Measurements from ENCODE around the gene MT1G.
"Not testable (repeated sequence)": the region's sequence is repeated elsewhere in the genome, so short reads cannot be mapped to it uniquely, and the experiment has no call there.

MT1G gene

DNA sequence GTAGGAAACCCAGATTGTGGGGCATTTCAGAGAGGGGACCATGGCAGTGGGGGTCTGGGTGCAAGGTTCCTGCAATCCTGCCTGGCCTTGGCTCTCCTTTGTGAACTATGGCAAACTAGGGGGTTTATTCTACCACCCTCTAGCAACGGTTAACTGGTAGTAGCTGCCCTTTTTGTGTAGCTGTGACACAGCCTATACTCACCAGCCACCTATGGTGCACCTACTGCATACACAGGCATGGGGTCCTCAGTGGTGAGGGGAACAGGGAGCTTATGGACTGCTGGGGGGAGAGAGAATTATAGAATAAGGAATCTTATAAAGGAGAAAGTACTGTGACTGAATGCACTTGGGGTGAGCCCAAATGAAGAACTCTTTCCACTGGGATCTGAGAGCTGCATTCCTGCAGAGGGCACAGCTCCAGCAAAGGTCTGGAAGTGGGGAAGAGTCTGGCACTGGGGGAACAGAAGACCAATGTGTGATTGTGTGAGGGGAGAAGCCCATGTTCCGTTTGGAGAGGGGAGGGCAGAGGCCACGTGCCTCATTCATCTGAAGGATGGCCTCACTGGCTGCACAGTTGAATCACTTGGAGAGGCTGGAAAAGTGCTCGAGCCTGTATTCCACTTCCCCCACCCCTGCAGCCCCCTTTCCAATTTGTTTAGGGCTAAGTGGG, 16.5 kb upstream of the MT1G start:
- no peaks in the 10 kb centered on the region for H3K9me3 ChIP-seq (ENCODE audit: control insufficient read depth, insufficient read depth, low read length)
- no peak overlapping the region for H3K4me3 ChIP-seq (ENCODE audit: low read depth, low read length)
- peaks cover 45% of the 10 kb centered on the region for H3K27me3 ChIP-seq (ENCODE audit: control insufficient read depth, insufficient read depth, low read length)
- no peak overlapping the region for H3K27ac ChIP-seq (ENCODE audit: low read depth, low read length)
- H3K4me1 ChIP-seq (ENCODE audit: control insufficient read depth, insufficient read depth, low read length) = peaks cover 15% of the 10 kb centered on the region
- no peak overlapping the region for H3K9ac ChIP-seq (ENCODE audit: low read depth, low read length)
- H3K36me3 ChIP-seq (ENCODE audit: control insufficient read depth, insufficient read depth, low read length) = no peaks in the 10 kb centered on the region

DNA sequence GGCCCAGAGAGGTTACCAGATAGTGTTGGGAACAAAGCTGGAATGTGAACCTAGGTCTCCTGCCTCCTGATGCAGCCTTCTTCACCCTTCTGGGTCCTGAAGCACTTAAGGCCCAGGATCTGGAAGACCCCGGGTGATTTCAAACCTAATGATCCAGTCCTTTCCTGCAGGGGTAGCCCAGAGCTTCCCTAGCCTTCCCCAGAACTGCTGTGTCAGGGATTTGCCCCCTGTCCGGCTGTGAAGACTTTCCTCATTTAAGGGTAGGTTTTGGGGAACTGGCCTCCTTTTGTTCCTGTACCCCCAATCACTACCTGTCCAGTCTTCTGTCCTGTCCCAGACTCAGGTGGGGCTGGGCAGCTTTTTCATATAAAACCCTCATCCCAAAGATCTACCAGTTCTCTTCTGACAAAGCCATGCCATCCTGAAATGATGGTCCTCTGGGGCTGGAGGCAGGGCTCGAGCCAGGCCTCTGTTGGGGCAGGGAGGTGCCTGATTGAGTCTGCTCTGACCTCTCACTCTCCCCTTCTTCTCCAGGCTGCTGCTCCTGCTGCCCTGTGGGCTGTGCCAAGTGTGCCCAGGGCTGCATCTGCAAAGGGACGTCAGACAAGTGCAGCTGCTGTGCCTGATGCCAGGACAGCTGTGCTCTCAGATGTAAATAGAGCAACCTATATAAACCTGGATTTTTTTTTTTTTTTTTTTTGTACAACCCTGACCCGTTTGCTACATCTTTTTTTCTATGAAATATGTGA, 15.7 kb upstream of the MT1G start:
- Histone ChIP-seq H3K27me3 (ENCODE audit: control insufficient read depth, insufficient read depth, low read length) (peaks cover 52% of the 10 kb centered on the region), H3K4me3 (ENCODE audit: low read depth, low read length) (peak overlapping the region; percentile 81), H3K4me1 (ENCODE audit: control insufficient read depth, insufficient read depth, low read length) (peaks cover 15% of the 10 kb centered on the region), H3K36me3 (ENCODE audit: control insufficient read depth, insufficient read depth, low read length) (no peaks in the 10 kb centered on the region), H3K27ac (ENCODE audit: low read depth, low read length) (no peak overlapping the region), H3K9me3 (ENCODE audit: control insufficient read depth, insufficient read depth, low read length) (no peaks in the 10 kb centered on the region), H3K9ac (ENCODE audit: low read depth, low read length) (no peak overlapping the region)

DNA sequence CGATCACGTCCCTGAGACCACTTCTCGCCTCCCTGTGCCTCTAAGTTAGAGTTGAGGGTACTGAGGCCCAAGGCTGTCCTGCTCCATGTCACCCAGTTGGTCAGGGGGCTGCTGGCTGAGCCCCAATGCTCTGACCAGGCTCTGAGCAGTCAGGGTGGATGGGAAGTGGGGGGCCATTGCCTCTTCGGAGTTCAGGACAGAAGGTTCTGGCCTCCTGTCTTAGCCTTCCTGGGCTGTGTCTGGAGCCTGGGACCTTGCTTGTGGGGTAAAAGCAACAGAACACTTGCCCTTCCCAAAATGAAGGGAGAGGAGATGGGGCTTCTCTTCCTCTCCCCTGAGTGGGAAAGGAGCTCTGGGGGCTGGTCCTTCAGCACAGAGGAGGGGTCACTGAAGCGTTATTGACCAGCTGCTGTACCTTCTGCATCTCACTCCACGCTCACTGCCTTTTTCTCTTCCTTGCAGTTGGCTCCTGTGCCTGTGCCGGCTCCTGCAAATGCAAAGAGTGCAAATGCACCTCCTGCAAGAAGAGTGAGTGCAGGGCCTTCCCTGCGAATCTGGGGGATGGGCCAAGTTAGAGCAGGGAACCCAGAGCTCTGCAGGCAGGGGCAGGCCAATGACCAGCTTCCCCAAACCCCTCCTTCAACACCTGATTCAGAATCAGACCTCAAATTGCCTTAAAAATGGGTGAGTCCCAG, 15.0 kb upstream of the MT1G start:
- H3K36me3 ChIP-seq (ENCODE audit: control insufficient read depth, insufficient read depth, low read length) = no peaks in the 10 kb centered on the region
- peaks cover 55% of the 10 kb centered on the region for H3K27me3 ChIP-seq (ENCODE audit: control insufficient read depth, insufficient read depth, low read length)
- H3K4me1 ChIP-seq (ENCODE audit: control insufficient read depth, insufficient read depth, low read length) = peaks cover 15% of the 10 kb centered on the region
- no peaks in the 10 kb centered on the region for H3K9me3 ChIP-seq (ENCODE audit: control insufficient read depth, insufficient read depth, low read length)
- H3K27ac ChIP-seq (ENCODE audit: low read depth, low read length) = no peak overlapping the region
- peak overlapping the region; percentile 81 for H3K4me3 ChIP-seq (ENCODE audit: low read depth, low read length)
- H3K9ac ChIP-seq (ENCODE audit: low read depth, low read length) = peak overlapping the region; percentile 43

DNA sequence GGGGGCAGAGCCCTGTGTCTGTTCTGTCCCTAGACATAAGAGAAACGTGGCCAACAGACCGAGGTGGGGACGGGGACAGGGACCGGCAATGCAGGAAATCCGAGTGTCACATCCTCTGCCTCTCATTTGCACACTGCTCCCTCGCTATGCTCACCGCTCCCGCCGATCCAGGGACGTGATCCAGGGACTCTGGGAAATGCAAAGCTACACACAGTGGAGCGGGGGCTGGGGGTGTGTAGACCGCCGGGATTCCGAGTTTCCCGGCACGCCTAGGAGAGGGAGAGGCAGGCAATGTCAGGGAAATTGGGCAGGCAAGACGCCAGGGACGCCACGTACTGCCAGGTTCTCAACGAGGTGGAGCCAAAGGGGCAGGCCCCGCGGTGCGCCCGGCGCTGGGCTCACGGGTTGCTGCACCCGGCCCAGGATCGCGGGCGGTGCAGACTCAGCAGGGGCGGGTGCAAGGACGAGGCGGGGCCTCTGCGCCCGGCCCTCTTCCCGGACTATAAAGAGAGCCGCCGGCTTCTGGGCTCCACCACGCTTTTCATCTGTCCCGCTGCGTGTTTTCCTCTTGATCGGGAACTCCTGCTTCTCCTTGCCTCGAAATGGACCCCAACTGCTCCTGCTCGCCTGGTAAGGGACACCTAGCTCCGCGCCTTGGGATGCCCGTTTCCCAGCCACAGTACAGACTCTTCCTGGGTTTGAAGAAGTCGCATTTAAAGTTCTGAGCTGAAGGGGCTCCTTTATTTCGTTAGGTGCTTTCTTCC, 14.3 kb upstream of the MT1G start, which contains the start of gene MT1X:
Gene MT1X, plus strand, starts transcription at position 532 of the 764 bp plus-strand sequence. Its CDS starts 71 bp downstream, at position 603.
- Histone ChIP-seq H3K9ac (ENCODE audit: low read depth, low read length) (peak within 1 kb of the TSS; percentile 43), H3K27ac (ENCODE audit: low read depth, low read length) (peak within 1 kb of the TSS; percentile 46), H3K36me3 (ENCODE audit: control insufficient read depth, insufficient read depth, low read length) (no peaks in the 10 kb centered on the region), H3K4me1 (ENCODE audit: control insufficient read depth, insufficient read depth, low read length) (peaks cover 15% of the 10 kb centered on the region), H3K9me3 (ENCODE audit: control insufficient read depth, insufficient read depth, low read length) (no peaks in the 10 kb centered on the region), H3K27me3 (ENCODE audit: control insufficient read depth, insufficient read depth, low read length) (peaks cover 62% of the 10 kb centered on the region), H3K4me3 (ENCODE audit: low read depth, low read length) (peak within 1 kb of the TSS; percentile 81)

DNA sequence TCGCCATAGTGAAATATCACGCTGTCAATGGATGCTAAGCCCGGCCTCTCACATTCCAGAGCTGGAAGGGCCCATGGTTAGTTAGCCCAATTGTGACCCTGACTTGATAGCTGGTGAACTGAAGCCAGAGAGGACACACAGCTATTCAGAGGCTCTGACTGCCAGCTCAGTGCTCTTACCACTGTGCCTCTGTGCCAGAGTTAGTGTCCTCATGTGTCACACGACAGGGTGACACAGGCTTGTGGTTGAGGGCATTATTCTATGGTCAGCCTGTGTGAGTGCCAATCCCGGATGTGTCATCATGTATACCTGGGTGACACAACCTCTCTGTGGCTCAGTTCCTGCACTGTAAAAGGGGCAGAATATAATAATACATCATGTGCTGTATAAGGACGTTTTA, 12.0 kb upstream of the MT1G start:
- Histone ChIP-seq H3K27ac (ENCODE audit: low read depth, low read length) (no peak overlapping the region), H3K9ac (ENCODE audit: low read depth, low read length) (no peak overlapping the region), H3K27me3 (ENCODE audit: control insufficient read depth, insufficient read depth, low read length) (peaks cover 83% of the 10 kb centered on the region), H3K9me3 (ENCODE audit: control insufficient read depth, insufficient read depth, low read length) (no peaks in the 10 kb centered on the region), H3K4me1 (ENCODE audit: control insufficient read depth, insufficient read depth, low read length) (peaks cover 20% of the 10 kb centered on the region), H3K4me3 (ENCODE audit: low read depth, low read length) (no peak overlapping the region), H3K36me3 (ENCODE audit: control insufficient read depth, insufficient read depth, low read length) (no peaks in the 10 kb centered on the region)

DNA sequence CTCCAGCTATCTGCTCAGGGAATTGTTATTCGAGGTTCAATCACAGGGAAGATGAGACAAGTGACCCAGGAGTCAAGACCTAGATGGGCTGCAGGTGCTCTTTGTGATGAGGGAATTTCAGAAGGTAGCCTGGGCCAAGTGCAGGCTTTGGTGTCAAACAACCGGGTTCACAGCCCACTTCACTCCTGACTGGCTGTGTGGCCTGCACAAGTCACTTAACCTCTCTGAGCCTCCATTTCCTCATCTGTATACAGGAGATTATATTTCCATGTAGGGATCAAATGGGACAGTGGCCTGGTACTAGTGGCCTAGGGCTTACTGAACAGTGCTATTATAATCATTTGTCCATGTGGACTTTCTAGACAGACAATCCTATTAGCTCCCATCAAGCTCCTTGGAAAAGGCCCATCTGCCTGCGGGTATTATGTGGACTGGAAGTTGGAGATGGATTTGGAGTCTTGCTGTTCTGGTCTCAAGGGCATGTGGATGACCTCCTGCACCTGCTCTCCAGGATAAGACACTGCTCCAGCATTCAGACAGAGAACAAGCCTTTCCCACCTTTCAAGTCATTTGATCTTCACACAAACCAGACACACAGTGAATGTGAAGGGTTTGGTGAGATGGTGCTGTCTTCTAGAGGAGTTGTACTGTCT, 11.3 kb upstream of the MT1G start:
- Histone ChIP-seq H3K36me3 (ENCODE audit: control insufficient read depth, insufficient read depth, low read length) (no peaks in the 10 kb centered on the region), H3K27ac (ENCODE audit: low read depth, low read length) (no peak overlapping the region), H3K4me1 (ENCODE audit: control insufficient read depth, insufficient read depth, low read length) (peaks cover 20% of the 10 kb centered on the region)

DNA sequence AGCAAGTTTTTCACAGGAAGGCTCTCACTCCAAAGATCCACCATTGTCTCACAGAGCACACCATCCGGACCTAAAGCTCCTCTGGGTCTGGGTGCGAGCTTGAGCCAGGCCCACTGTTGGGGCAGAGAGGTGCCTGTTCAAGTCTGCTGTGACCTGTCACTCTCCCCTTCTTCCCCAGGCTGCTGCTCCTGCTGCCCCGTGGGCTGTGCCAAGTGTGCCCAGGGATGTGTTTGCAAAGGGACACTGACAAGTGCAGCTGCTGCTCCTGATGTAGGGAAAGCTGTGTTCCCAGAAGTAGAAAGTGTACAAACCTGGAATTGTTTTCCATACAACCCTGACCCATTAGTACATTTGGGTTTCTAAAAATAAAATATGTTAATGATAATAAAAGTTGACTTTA, 9.6 kb upstream of the MT1G start:
- Histone ChIP-seq H3K27me3 (ENCODE audit: control insufficient read depth, insufficient read depth, low read length) (peaks cover 89% of the 10 kb centered on the region), H3K36me3 (ENCODE audit: control insufficient read depth, insufficient read depth, low read length) (no peaks in the 10 kb centered on the region), H3K4me1 (ENCODE audit: control insufficient read depth, insufficient read depth, low read length) (peaks cover 11% of the 10 kb centered on the region), H3K4me3 (ENCODE audit: low read depth, low read length) (no peak overlapping the region), H3K9ac (ENCODE audit: low read depth, low read length) (no peak overlapping the region), H3K27ac (ENCODE audit: low read depth, low read length) (no peak overlapping the region), H3K9me3 (ENCODE audit: control insufficient read depth, insufficient read depth, low read length) (no peaks in the 10 kb centered on the region)

More for the DNA sequence above, 11.3 kb upstream of the MT1G start:
- Histone ChIP-seq H3K9me3 (ENCODE audit: control insufficient read depth, insufficient read depth, low read length) (no peaks in the 10 kb centered on the region), H3K4me3 (ENCODE audit: low read depth, low read length) (no peak overlapping the region), H3K27me3 (ENCODE audit: control insufficient read depth, insufficient read depth, low read length) (peaks cover 86% of the 10 kb centered on the region), H3K9ac (ENCODE audit: low read depth, low read length) (no peak overlapping the region)

DNA sequence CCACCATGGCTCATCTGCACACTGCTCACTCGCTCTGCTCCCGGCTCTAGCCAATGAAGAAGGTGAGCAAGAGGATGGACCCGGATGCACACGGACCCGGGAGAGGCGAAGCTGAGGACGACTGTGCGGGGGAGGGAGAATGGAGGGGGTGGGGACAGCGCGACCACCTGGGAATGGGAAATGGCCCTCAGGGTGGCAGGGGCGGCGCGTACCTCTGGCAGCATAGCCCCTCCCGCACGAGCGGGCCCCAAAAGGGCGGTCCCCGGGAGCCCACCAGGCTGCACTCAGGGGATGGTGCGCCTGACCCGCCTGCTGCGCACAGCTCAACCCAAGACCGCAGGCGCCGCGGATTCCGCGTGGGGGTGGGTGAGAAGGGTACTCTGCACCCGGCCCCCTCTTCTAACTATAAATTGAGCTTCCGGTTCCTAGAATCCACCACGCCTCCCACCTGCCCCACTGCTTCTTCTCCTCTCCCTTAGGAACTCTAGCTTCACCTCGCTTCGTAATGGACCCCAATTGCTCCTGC, 7.9 kb upstream of the MT1G start:
- Histone ChIP-seq H3K9me3 (ENCODE audit: control insufficient read depth, insufficient read depth, low read length) (no peaks in the 10 kb centered on the region), H3K27me3 (ENCODE audit: control insufficient read depth, insufficient read depth, low read length) (peaks cover 89% of the 10 kb centered on the region), H3K4me3 (ENCODE audit: low read depth, low read length) (peak overlapping the region; percentile 67), H3K36me3 (ENCODE audit: control insufficient read depth, insufficient read depth, low read length) (no peaks in the 10 kb centered on the region), H3K27ac (ENCODE audit: low read depth, low read length) (no peak overlapping the region), H3K9ac (ENCODE audit: low read depth, low read length) (0 out of 2 replicates have a peak overlapping the region, but pooled peaks have one; percentile 28), H3K4me1 (ENCODE audit: control insufficient read depth, insufficient read depth, low read length) (peaks cover 6% of the 10 kb centered on the region)

DNA sequence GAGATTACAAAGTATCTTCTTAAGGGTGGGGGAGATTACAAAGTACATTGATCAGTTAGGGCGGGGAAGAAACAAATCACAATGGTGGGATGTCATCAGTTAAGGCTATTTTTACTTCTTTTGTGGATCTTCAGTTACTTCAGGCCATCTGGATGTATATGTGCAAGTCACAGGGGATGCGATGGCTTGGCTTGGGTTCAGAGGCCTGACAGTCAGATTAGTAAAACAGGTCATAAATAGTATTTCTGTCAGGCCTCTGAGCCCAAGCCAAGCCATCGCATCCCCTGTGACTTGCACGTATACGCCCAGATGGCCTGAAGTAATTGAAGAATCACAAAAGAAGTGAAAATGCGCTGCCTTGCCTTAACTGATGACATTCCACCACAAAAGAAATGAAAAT, 6.7 kb upstream of the MT1G start:
- not testable (repeated sequence) for H3K27ac ChIP-seq (ENCODE audit: low read depth, low read length); H3K36me3 ChIP-seq (ENCODE audit: control insufficient read depth, insufficient read depth, low read length); H3K4me3 ChIP-seq (ENCODE audit: low read depth, low read length); H3K9ac ChIP-seq (ENCODE audit: low read depth, low read length); H3K9me3 ChIP-seq (ENCODE audit: control insufficient read depth, insufficient read depth, low read length)
- Histone ChIP-seq H3K27me3 (ENCODE audit: control insufficient read depth, insufficient read depth, low read length) (peaks cover 89% of the 10 kb centered on the region), H3K4me1 (ENCODE audit: control insufficient read depth, insufficient read depth, low read length) (peaks cover 13% of the 10 kb centered on the region)

DNA sequence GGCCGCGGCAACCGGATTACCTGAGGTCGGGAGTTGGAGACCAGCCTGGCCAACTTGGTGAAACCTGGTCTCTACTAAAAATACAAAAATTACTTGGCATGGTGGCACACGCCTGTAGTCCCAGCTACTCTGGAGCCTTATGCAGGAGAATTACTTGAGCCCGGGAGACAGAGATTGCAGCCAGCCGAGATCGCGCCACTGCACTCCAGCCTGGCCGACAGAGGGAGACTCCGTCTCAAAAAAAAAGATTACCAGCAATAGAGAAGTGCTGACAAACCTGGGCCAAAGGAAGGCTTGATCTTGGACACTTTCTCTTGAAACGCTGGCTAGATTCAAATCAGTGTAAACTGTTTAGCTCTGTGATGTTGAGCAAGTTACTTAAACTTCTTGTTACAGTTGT, 6.1 kb upstream of the MT1G start:
- Histone ChIP-seq H3K36me3 (ENCODE audit: control insufficient read depth, insufficient read depth, low read length) (no peaks in the 10 kb centered on the region), H3K4me3 (ENCODE audit: low read depth, low read length) (no peak overlapping the region), H3K27ac (ENCODE audit: low read depth, low read length) (no peak overlapping the region), H3K27me3 (ENCODE audit: control insufficient read depth, insufficient read depth, low read length) (peaks cover 90% of the 10 kb centered on the region), H3K9ac (ENCODE audit: low read depth, low read length) (no peak overlapping the region), H3K4me1 (ENCODE audit: control insufficient read depth, insufficient read depth, low read length) (peaks cover 14% of the 10 kb centered on the region), H3K9me3 (ENCODE audit: control insufficient read depth, insufficient read depth, low read length) (no peaks in the 10 kb centered on the region)

Measured in HUES48 (cell line).